Measurements from ENCODE around the gene TMEM106C.

TMEM106C gene, protein sequence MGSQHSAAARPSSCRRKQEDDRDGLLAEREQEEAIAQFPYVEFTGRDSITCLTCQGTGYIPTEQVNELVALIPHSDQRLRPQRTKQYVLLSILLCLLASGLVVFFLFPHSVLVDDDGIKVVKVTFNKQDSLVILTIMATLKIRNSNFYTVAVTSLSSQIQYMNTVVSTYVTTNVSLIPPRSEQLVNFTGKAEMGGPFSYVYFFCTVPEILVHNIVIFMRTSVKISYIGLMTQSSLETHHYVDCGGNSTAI

GRCh38 chr12:47963340-47964040 is at the start of gene TMEM106C:
Gene TMEM106C (plus strand): TSS chr12:47963596. CDS start chr12:47964237, 641 bp downstream.
- peak; percentile 92 for DNase-seq

DNA sequence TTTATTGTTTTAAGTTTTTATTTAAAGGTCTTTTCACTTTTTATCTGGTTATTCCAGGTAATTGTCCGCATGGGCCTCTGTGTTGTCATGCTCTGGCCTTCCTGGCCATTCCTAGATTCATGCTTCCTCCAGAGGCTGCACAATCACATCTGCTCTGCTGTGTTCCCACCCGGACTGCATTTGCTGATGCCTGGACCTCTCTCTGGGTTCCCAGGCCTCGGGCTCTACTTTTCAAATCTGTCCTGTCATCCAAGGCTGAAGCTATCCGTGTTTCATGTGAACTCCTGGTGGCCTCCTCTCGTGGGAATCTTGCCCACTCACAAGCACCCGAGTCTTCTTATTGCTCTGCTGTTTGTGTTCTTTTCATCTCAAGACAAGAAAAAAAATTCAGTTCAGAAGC is 42.5 kb upstream of the TMEM106C start:
- no peak for DNase-seq

GRCh38 chr12:47921907-47922306 is 41.5 kb upstream of the TMEM106C start:
- DNase-seq, result no peak

GRCh38 chr12:47927346-47927745 is 36.0 kb upstream of the TMEM106C start:
- DNase-seq, result no peak

GRCh38 chr12:47930634-47931033 is 32.8 kb upstream of the TMEM106C start:
- DNase-seq, result no peak

DNA sequence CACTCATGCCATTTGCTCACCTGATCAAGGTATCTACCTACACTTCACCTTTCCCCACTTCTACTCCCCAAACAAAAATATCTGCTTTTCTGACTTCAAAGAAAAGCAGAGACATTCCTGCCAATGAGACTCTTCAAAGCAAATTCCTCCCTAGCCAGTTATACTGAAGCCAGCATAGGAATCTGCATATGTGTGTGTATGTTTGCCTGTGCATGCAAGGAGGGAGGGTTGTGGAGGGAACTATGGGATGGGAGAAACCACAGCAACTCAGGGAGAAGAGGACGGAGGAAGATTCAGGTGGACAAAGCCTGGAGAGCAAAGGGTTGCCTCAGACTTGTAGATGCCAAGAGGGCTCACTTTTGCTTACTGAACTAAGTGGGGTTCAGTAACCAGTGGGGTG is 32.2 kb upstream of the TMEM106C start:
- DNase-seq, result no peak

- DNase-seq, result no peak
These were observed 28.2 kb upstream of the TMEM106C start for GRCh38 chr12:47935184-47935583.

DNA sequence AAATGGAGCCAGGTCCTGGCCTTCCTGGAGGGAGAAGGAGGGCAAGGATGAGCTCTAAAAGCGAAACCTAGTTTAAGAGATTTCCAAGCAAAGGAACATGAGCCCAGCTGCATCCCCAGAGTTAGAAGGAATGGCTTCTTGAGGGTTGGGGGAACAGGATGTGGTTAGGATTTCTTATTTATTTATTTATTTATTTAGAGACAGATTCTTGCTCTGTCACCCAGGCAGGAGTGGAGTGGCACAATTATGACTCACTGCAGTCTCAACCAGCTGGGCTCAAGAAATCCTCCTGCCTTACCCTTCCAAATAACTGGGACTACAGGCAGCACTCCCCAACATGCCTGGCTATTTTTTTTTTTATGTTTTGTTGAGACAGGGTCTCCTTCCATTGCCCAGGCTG is 25.3 kb upstream of the TMEM106C start:
- no peak for DNase-seq

GRCh38 chr12:47938594-47938993 is 24.8 kb upstream of the TMEM106C start:
- no peak for DNase-seq

DNA sequence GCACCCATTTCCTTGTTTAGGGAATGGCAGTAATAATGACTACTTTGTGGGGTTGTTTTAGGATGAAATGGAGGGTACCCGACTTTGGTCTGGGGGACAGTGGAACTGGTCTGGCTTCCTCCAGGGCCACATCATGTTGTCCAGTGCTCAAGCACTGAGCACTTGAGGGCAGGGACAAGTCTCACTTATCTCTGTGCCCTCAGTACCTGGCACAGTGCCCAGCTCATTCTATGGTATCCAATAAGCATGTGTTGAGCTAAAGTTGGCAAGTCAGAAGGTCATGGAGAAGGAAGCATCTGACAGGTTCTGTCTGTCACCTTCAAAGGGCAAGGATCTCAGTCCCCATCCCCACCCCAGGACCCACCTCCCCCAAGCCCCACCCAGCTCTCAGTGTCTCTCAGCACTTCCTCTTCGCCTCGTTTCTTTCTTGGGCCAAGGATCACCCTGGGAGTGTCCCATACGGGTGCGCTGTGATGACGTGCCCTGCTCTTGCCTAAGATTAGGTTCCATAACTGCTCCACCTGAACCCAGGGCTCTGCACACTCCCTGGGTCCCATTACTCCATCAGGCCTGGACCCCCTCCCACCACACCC is 24.3 kb upstream of the TMEM106C start:
- DNase-seq, result no peak

- no peak for DNase-seq
These were observed 22.5 kb upstream of the TMEM106C start for GRCh38 chr12:47940773-47941474.

- DNase-seq, result no peak
These were observed 22.0 kb upstream of the TMEM106C start for GRCh38 chr12:47941475-47941780.

DNA sequence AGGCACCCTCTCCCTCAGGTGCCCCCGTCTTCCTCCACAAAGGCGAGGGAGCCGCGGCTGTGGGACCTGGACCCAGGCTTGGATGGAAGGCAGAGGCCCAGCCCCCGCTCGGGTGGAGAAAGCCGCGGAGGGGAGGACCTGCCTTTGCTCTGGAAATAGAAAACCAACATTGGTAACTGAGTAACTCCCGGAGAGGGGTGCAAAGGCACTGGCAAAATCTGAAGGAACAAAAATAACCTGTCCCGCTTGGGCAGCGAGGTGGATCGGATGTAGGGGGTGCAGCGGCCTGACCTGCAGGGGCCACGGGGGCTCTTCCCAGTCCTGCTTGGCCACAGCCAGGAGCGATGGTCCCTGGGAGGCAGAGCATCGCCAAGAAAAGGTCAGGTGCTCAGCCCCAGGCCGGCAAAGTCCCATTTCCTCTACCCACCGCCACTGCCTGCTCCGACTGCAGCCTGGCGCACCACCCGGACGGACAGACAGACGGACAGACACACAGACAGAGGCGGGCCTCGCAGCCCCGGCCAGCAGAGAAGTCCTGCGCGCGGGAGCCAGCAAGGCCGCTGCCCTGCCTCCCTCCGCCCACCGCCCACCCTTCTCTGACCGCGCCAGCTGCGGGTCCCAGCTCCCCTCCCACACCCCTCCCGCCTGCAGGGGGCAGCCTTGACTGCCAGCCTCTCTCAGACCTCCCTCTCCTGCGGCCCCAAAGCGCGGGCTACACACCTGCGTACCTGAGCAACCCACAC is 21.4 kb upstream of the TMEM106C start:
- peak; percentile 38 for DNase-seq

GRCh38 chr12:47942614-47943225 is 20.7 kb upstream of the TMEM106C start:
- no peak for DNase-seq

DNA sequence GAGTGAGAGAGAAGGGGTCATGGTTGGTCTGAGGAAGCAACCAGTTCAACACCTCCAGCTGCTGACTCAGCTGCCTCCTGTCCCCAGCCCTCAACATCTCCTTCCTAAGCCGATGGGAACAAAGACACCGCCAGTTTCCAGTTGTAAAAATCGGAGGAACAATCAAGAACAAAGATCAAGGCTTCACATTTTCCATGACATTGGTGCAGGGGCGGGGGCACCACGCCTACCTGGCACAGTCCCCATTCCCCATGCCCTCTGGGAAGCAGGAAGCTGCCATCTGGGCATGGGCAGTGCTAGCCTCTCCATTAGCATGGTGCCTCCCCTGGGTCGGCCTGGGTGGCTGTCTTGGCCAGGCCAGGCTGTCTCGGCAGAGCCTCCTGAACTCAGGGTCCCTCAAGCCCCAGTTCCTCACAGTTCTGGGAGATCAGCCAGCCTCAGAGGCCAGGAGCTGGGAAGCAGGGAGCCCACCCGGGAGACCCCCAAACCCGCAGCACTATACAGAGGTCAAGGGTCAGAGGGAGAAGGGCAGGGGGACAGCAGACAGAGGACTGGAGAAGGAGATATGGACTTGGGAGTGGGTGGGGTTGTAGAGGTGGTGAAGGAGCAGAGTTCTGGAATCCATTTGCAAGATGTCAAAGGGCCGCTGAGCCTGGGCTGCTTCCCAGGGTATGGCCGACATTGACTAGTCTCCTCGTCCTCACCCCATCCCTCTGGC is 19.6 kb upstream of the TMEM106C start:
- no peak for DNase-seq

DNA sequence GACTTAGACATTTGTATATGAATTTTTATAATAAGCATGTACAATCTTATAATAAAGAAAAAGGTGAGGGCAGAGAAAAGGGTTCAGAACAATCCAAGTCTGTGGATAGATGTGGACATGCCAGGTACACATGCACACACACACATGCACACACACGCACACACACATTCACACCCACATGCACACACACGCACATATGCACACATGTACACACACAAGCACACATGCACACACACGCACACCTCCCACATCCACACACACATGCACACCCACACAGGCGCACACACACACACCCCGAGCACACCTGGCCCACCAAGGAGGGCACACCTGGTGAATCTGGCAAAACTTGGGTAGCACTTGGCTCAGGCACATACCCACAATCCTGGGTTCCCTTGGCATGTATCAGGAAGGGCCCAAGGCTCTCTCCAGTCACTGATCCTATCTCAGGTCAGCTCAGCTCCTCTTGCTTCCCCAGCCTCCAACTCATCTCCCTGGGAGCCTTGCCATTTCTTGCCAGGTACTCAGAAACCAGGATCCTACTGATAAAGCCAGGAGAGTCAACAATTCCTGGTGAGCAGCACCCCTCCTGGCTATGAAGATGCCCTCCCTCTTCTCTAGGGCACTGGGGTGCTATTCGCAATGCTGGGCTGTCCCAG is 18.6 kb upstream of the TMEM106C start:
- no peak for DNase-seq

DNA sequence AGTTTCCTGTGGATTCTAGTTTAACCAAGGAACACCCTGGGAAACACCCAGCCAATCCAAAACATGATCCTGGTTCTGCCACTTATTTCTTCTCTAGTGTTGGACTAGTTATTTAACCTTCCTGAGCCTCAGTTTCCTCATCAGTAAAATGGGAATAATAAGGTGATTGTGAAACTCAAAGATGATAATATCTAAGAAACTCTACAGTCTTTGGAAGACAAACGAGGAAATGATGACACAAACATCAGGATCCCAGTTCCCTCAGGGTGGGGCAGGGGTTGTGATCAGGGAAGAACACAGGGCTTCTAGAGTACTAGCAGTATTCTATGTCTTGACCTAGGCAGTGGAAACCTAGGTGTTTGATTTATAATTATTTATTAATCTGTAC is 18.1 kb upstream of the TMEM106C start:
- no peak for DNase-seq

DNA sequence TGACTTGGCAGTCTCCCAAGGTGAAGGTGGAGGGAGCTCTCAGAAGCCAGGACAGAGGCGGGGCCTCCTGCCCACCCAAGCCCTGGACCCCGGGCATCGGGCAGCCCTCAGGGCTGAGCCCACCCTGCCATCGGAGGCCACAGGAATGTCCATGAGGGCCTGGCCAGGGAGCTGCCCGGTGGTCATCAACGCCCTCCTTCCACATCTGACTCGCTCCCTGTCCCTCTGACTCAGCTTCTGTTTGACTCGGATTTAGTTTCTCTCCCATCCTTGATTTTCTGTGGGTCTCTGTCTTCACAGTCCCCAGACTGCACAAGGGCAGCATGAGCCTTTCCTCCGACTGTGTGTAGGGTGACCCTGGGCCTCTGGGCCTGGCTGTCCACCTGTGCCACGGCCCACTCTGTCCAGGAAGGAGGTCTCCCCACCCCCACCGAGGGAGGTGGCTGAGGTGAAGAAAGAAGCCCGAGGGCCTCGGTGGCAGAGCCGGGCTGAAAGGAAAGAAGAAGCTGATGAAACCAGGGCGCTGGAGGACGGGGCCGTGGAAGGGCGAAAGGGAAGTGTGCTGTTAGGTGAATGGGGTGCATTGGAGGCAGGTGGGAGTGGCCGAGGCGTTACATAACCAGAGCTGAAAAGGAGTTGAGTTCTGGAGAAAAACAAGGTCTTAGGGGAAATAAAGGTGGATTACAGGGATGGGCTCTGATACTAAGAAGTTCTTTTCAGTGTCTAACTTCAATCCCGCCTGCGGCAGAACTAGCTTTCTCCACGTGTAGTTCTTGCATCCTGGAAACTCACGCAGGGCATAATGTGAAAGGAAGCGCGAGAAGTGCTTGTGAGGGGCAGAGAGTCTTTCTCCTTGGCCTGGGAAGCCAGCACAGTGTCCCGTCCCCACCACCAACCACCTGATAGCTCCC is 16.7 kb upstream of the TMEM106C start:
- DNase-seq, result no peak

GRCh38 chr12:47947341-47947740 is 16.1 kb upstream of the TMEM106C start:
- no peak for DNase-seq

Measured in activated gamma-delta T cell treated with Interleukin-2 at 50 U/mL for 16 hours (primary cell).